Left ventricle myocardium inferior (tissue), 1 donor: ENCODE data around the gene TTLL3. TPM values are rescaled to one million over a fixed set of nuclear protein-coding genes. Genes with fewer than 3 reads are reported as not detected.

Experiments
- DNase-seq: peaks from one replicate; pipeline ENCODE4 v3.0.0-alpha.2; 2020
- H3K27ac ChIP-seq: fragments of 200-600 bp; replicated peaks from 2 replicates; pipeline ENCODE4 v1.8.0; 2021
- H3K27me3 ChIP-seq: fragments of 200-600 bp; 2 replicates; pipeline ENCODE4 v1.8.0; 2021; ENCODE audit warnings: low read depth
- H3K36me3 ChIP-seq: fragments of 200-600 bp; 2 replicates; pipeline ENCODE4 v1.8.0; 2021
- H3K4me1 ChIP-seq: fragments of 200-600 bp; 2 replicates; pipeline ENCODE4 v1.8.0; 2021
- H3K4me3 ChIP-seq: fragments of 200-600 bp; 2 replicates; pipeline ENCODE4 v1.8.0; 2021; ENCODE audit warnings: mild to moderate bottlenecking, moderate library complexity
- H3K9me3 ChIP-seq: fragments of 200-600 bp; replicated peaks from 2 replicates; pipeline ENCODE4 v1.8.0; 2021
- CTCF ChIP-seq: fragments of 200-600 bp; IDR thresholded peaks from 2 replicates; pipeline ENCODE4 v1.8.0; 2021; ENCODE audit warnings: antibody characterized with exemption, mild to moderate bottlenecking, borderline replicate concordance
- intact Hi-C: fragments of 100-400 bp; cut with micrococcal nuclease; formaldehyde crosslinking; loops from one replicate; pipeline ENCODE4 v1.11.0; 2022
- total RNA-seq: library from RNA; stranded (reverse); fragmentation: NEBNext Ultra II Directional; extraction: Animal tissue kit (Norgen Biotek cat#: 25700); gene quantifications from one replicate; pipeline ENCODE4 v1.2.1, GENCODE V29; 2021
- donor health status: DM: no; HTN: yes; CAD: no; lungs with severe emphysema.

The TTLL3 gene
- total RNA-seq, 1 donor from 2014 or later: 10.2 TPM

- no peak for DNase-seq
Measured at GRCh38 chr3:9803494-9803893, 6.6 kb upstream of the TTLL3 start.

GRCh38 chr3:9804996-9805395 is 5.1 kb upstream of the TTLL3 start:
- intact Hi-C loops: no loop called here
- Histone ChIP-seq H3K4me3 (no peak overlapping the region), H3K27ac (no peak overlapping the region), H3K4me1 (peaks cover 24% of the 10 kb centered on the region), H3K36me3 (peaks cover 72% of the 10 kb centered on the region), H3K9me3 (no peaks in the 10 kb centered on the region), H3K27me3 (no peaks in the 10 kb centered on the region)
- TF ChIP-seq CTCF: no peak
- DNase-seq: no peak

More at GRCh38 chr3:9803494-9803893, 6.6 kb upstream of the TTLL3 start:
- Histone ChIP-seq H3K4me1 (peaks cover 15% of the 10 kb centered on the region), H3K9me3 (no peaks in the 10 kb centered on the region), H3K27me3 (no peaks in the 10 kb centered on the region), H3K36me3 (peaks cover 87% of the 10 kb centered on the region), H3K27ac (peak overlapping the region; percentile 73), H3K4me3 (no peak overlapping the region)
- no peak for TF ChIP-seq CTCF
- intact Hi-C loops: no loop called here

GRCh38 chr3:9806137-9806536 is 3.9 kb upstream of the TTLL3 start:
- Histone ChIP-seq H3K27ac (no peak overlapping the region), H3K4me1 (peaks cover 35% of the 10 kb centered on the region), H3K36me3 (peaks cover 61% of the 10 kb centered on the region), H3K9me3 (no peaks in the 10 kb centered on the region), H3K4me3 (no peak overlapping the region), H3K27me3 (no peaks in the 10 kb centered on the region)
- intact Hi-C loops: no loop called here
- DNase-seq: no peak
- no peak for TF ChIP-seq CTCF

- no peak overlapping the region for H3K27ac ChIP-seq
- H3K36me3 ChIP-seq: peaks cover 53% of the 10 kb centered on the region
- DNase-seq: no peak
- no peaks in the 10 kb centered on the region for H3K9me3 ChIP-seq
- intact Hi-C loops: no loop called here
- no peak overlapping the region for H3K4me3 ChIP-seq
- no peak for TF ChIP-seq CTCF
- no peaks in the 10 kb centered on the region for H3K27me3 ChIP-seq
- H3K4me1 ChIP-seq: peaks cover 36% of the 10 kb centered on the region
Measured at GRCh38 chr3:9806688-9807589, 3.1 kb upstream of the TTLL3 start.

- intact Hi-C loops: no loop called here
- Histone ChIP-seq H3K36me3 (peaks cover 46% of the 10 kb centered on the region), H3K9me3 (no peaks in the 10 kb centered on the region), H3K27me3 (no peaks in the 10 kb centered on the region), H3K4me1 (peaks cover 32% of the 10 kb centered on the region), H3K4me3 (no peak overlapping the region), H3K27ac (no peak overlapping the region)
- TF ChIP-seq CTCF: no peak
- DNase-seq: no peak
Measured at GRCh38 chr3:9807981-9808344, 2.1 kb upstream of the TTLL3 start.
